Adrenal gland (tissue), 12 donors: ENCODE data around the gene RASSF9. TPM values are rescaled to one million over a fixed set of nuclear protein-coding genes. Genes with fewer than 3 reads are reported as not detected.

ENCODE experiments used
- DNase-seq, 7 donors: peaks; one replicate each; pipeline ENCODE4 v3.0.0-alpha.2; 2019 to 2020
- H3K27ac ChIP-seq, 5 donors: fragments of 200-600 bp; sonication (generic) in 4 of 5; 1 replicate in 3 of 5; 2 replicates in 2 of 5; pipeline versions ENCODE4 v1.5.1 to v1.8.0; 2016 to 2020; ENCODE audit warnings: mild to moderate bottlenecking in 1 of 5
- H3K27me3 ChIP-seq: fragments of 200-600 bp; 2 replicates; pipeline ENCODE4 v1.8.0; 2021
- H3K36me3 ChIP-seq, 2 donors: fragments of 200-600 bp; replicated peaks in 1 of 2; 1 replicate in 1 of 2; 2 replicates in 1 of 2; pipeline versions ENCODE4 v1.5.1 to v1.8.0; 2018 to 2022
- H3K4me1 ChIP-seq, 2 donors: fragments of 200-600 bp; replicated peaks in 1 of 2; 1 replicate in 1 of 2; 2 replicates in 1 of 2; pipeline versions ENCODE4 v1.5.1 to v1.8.0; 2018 to 2021
- H3K4me3 ChIP-seq, 4 donors: fragments of 200-600 bp; sonication (generic) in 3 of 4; one replicate each; pipeline ENCODE4 v1.5.1; 2016 to 2018
- H3K9me3 ChIP-seq, 3 donors: fragments of 200-600 bp; sonication (generic) in 1 of 3; replicated peaks in 1 of 3; 1 replicate in 2 of 3; 2 replicates in 1 of 3; pipeline versions ENCODE4 v1.5.1 to v1.8.0; 2016 to 2021
- POLR2A ChIP-seq, 2 donors: fragments of 450-650 bp; IDR thresholded peaks; one replicate each; pipeline ENCODE4 v1.6.1; 2017; ENCODE audit warnings: antibody characterized with exemption in 2 of 2, mild to moderate bottlenecking in 2 of 2, moderate library complexity in 1 of 2
- WGBS, 4 donors: extraction: QIAGEN DNeasy Blood & Tissue Kit in 2 of 4; methylation state at CpG; one replicate each; pipeline versions ENCODE4 v1.1.5 to v1.1.7; 2013 to 2017; 5-methylcytosine and 5-hydroxymethylcytosine counted together
- intact Hi-C, 2 donors: fragments of 100-400 bp; cut with DNase I; formaldehyde crosslinking; loops; one replicate each; pipeline versions ENCODE4 v1.14.1 to v1.15.0; 2022 to 2023
- polyA plus RNA-seq, 3 donors: library from polyadenylated mRNA; stranded (reverse); fragments of 200-250 nt in 2 of 3; fragments of 350-450 nt in 1 of 3; fragmentation: Illumina TruSeq in 1 of 3; extraction: RNeasy Lipid Tissue Mini Kit (QIAGEN cat#74804) in 1 of 3; gene quantifications; one replicate each; pipeline ENCODE4 v1.2.3, GENCODE V29; 2013 to 2014
- total RNA-seq, 9 donors: library from RNA; depleted of rRNA in 4 of 9; stranded (reverse); fragments of >200 nt in 4 of 9; fragments of 120-200 nt in 1 of 9; fragmentation: NEBNext Ultra II Directional in 1 of 9; extraction: Animal tissue kit (Norgen Biotek cat#: 25700) in 1 of 9; gene quantifications; one replicate each; pipeline versions ENCODE4 v1.1.0 to v1.2.4, GENCODE V29; 2013 to 2023
- TF ChIP-seq, protein P1 (sequence below), 6 experiments: fragments of 450-650 bp in 4 of 6; fragments of 200-600 bp in 2 of 6; sonication (generic) in 1 of 6; IDR thresholded peaks; 1 replicate in 5 of 6; 2 replicates in 1 of 6; pipeline versions ENCODE4 v1.5.1 to v1.8.0; 2016 to 2021; ENCODE audit warnings: antibody characterized with exemption in 6 of 6, mild to moderate bottlenecking in 2 of 6, moderate library complexity in 1 of 6
- donor health status: healthy with polysubstance abuse.
- donor health status: Bipolar disorder and iron deficiency.
- donor health status: DM: yes; HTN: yes; CAD: no.
- donor health status: DM: no; HTN: no; CAD: no.
- donor health status: DM: no; HTN: no; CAD: no.
- donor health status: DM: yes; HTN: yes; CAD: no.

RASSF9 gene
- total and polyA plus RNA-seq, 12 donors, result 0.50 to 4.3 (median 1.4) TPM

DNA sequence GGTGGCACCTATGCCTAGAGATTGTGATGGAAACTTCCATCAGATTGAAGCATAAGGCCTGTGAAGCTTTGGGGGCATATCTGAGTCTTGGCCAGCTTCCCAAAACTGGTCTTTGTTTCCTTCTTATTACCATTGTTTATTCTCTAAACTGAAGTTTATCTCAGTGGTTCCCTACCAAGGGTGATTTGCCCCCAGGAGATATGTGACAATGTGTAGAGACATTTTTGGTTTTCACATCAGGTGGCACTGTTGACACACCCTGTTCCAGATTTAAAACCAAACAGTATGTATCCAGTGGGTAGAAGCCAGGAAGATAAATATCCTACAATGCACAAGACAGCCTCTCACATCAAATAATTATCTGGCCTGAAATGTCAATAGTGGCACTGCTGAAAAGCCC, 22.1 kb downstream of the RASSF9 start:
- intact Hi-C loops, result no loop called here
- no peak overlapping the region for H3K4me3 ChIP-seq
- no peaks in the 10 kb centered on the region for H3K9me3 ChIP-seq
- no peak for DNase-seq
- H3K27ac ChIP-seq, result no peak overlapping the region
- TF ChIP-seq, protein P1, sequence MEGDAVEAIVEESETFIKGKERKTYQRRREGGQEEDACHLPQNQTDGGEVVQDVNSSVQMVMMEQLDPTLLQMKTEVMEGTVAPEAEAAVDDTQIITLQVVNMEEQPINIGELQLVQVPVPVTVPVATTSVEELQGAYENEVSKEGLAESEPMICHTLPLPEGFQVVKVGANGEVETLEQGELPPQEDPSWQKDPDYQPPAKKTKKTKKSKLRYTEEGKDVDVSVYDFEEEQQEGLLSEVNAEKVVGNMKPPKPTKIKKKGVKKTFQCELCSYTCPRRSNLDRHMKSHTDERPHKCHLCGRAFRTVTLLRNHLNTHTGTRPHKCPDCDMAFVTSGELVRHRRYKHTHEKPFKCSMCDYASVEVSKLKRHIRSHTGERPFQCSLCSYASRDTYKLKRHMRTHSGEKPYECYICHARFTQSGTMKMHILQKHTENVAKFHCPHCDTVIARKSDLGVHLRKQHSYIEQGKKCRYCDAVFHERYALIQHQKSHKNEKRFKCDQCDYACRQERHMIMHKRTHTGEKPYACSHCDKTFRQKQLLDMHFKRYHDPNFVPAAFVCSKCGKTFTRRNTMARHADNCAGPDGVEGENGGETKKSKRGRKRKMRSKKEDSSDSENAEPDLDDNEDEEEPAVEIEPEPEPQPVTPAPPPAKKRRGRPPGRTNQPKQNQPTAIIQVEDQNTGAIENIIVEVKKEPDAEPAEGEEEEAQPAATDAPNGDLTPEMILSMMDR (IDR thresholded peaks at IDR 0.05), result no peak
- TF ChIP-seq POLR2A (IDR thresholded peaks at IDR 0.05), result no peak
- H3K27me3 ChIP-seq, result no peaks in the 10 kb centered on the region
- no peaks in the 10 kb centered on the region for H3K4me1 ChIP-seq
- no peaks in the 10 kb centered on the region for H3K36me3 ChIP-seq

DNA sequence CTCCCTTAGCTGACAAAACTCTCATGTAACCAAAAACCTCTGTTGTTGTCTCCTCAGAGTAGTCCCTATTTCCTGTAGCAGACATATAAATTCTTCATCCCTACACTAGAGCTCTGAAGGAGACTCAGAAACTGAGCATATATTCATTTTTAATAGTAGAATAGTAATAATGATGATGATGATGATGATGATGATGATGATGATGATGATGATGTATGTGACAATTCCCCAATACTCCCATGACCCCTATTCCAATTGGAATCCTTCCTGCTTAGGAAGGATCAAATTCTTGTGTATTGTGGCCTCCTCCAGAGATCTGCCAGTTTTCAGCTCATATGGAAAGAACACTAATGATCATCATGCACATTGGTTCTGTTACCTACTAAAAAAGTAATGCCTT, 26.7 kb downstream of the RASSF9 start:
- Histone ChIP-seq H3K4me3 (no peak overlapping the region), H3K4me1 (no peaks in the 10 kb centered on the region), H3K27me3 (no peaks in the 10 kb centered on the region), H3K27ac (no peak overlapping the region), H3K9me3 (no peaks in the 10 kb centered on the region), H3K36me3 (no peaks in the 10 kb centered on the region)
- intact Hi-C loops, result no loop called here
- no peak for DNase-seq
- no peak for TF ChIP-seq POLR2A (IDR thresholded peaks at IDR 0.05)
- TF ChIP-seq, protein P1 (IDR thresholded peaks at IDR 0.05), result no peak

DNA sequence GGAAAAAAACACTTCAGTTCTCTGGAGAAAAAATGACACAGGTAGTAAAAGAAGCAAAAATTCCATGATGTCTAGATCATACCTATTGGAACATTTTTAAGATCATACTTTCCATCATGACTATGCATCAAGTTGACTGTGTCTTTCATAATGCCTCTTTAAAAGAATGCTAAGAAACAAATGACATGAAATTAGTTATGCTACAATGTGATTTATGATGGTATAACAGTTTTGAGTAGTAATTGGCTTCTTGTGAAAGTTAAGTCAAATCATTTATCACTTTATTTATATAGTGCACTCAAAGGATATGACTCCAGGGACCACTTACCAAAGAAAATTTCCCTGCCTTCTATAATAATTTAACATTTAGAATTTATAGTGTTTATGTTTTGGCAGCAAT, 28.5 kb downstream of the RASSF9 start:
- Histone ChIP-seq H3K36me3 (no peaks in the 10 kb centered on the region), H3K4me3 (no peak overlapping the region), H3K4me1 (no peaks in the 10 kb centered on the region), H3K27me3 (no peaks in the 10 kb centered on the region), H3K27ac (no peak overlapping the region), H3K9me3 (no peaks in the 10 kb centered on the region)
- intact Hi-C loops, result no loop called here
- TF ChIP-seq POLR2A (IDR thresholded peaks at IDR 0.05), result no peak
- TF ChIP-seq, protein P1 (IDR thresholded peaks at IDR 0.05), result no peak
- no peak for DNase-seq

DNA sequence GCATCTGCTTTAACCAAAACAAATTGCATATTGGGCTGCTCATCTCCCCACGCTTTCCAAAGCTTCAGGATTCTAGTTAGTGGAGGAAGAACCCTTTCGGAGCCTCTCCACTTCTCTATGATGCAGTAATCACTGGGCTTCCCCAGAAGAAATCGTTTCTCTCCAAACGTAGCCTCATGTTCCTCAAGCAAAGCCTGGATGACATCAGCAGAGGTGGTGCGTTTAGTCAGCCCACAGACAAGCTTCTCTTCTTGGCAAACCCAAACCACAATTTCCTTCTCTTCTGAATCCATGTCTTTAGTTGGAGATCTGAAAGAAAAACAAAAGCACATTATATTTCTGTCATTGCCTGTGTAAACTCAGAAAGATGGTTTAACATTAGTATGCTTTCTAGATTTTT, 30.6 kb downstream of the RASSF9 start:
- DNase-seq, result no peak
- intact Hi-C loops, result no loop called here
- no peaks in the 10 kb centered on the region for H3K36me3 ChIP-seq
- H3K9me3 ChIP-seq, result no peaks in the 10 kb centered on the region
- TF ChIP-seq, protein P1 (IDR thresholded peaks at IDR 0.05), result no peak
- TF ChIP-seq POLR2A (IDR thresholded peaks at IDR 0.05), result no peak
- H3K4me1 ChIP-seq, result peaks cover 0 to 3% of the 10 kb centered on the region in 2 donors
- H3K27ac ChIP-seq, result no peak overlapping the region
- 50 to 70% (median 67%) methylated on average over 5 of the region's 5 CpGs for WGBS, 4 donors
- no peak overlapping the region for H3K4me3 ChIP-seq
- H3K27me3 ChIP-seq, result no peaks in the 10 kb centered on the region
